Mesodermal cell (in vitro differentiated cells): Measurements from ENCODE around the gene IQCK.

Experiments used
- H3K27ac ChIP-seq: 2 replicates; pipeline ENCODE4 v1.7.0; 2013; ENCODE audit warnings: mild to moderate bottlenecking, low read depth, low read length, moderate library complexity; ENCODE audit not compliant: severe bottlenecking
- H3K36me3 ChIP-seq: 2 replicates; pipeline ENCODE4 v1.7.1; 2013; ENCODE audit warnings: mild to moderate bottlenecking, low read length, moderate library complexity; ENCODE audit not compliant: control insufficient read depth, insufficient read depth
- H3K4me1 ChIP-seq: one replicate; pipeline ENCODE4 v1.7.1; 2013; ENCODE audit warnings: mild to moderate bottlenecking, low read length; ENCODE audit not compliant: insufficient read depth, control insufficient read depth, poor library complexity, severe bottlenecking
- H3K4me3 ChIP-seq: 2 replicates; pipeline ENCODE4 v1.7.0; 2013; ENCODE audit warnings: low read length, control low read depth, mild to moderate bottlenecking; ENCODE audit not compliant: insufficient read depth, poor library complexity, severe bottlenecking; ENCODE audit errors: extremely low read depth
- H3K9me3 ChIP-seq: 2 replicates; pipeline ENCODE4 v1.7.1; 2013; ENCODE audit warnings: mild to moderate bottlenecking, low read length, moderate library complexity; ENCODE audit not compliant: control insufficient read depth
- WGBS, 2 experiments: methylation state at CpG; one replicate each; pipeline ENCODE4 v1.1.5; 2013; ENCODE audit warnings: missing lambda C conversion rate in 2 of 2; ENCODE audit not compliant: insufficient coverage in 2 of 2; 5-methylcytosine and 5-hydroxymethylcytosine counted together

Gene IQCK

DNA sequence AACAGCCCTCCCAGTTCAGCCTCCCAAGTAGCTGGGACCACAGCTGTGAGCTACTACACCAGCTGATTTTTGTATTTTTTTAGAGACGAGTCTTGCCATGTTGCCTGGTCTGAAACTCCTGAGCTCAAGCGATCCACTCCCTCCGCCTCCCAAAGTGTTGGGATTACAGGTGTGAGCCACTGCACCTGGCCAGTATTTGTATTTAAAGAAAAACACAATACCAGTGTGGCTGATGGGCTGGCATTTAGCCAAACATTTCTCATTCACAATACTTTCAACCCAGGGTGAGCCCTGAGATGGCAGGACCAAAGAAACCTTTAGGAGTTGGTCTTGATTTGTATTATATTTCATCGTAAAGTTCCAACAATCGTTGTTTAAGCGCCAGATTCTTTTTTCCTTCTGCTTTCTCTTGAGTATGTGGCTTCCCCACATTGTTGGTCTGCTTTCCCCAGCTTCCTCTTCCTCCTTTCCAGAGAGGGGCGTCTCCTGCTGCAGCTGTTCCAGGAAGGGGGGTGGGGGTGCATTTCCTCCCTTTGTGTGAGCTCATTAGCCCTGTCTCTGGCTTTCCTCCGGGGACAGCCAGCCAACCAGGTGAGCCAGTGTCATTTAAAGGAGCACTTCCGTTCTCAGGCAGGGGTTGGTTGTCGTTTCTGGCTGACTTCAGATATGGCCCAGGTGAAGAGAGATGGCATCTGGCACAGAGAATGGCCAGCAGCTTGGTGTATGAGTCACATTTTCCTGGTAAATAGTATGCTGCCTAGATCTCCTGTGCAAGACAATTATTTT lies 86.7 kb downstream of the IQCK start:
- Histone ChIP-seq H3K36me3 (no peaks in the 10 kb centered on the region), H3K27ac (no peak overlapping the region), H3K4me3 (no peak overlapping the region), H3K4me1 (no peaks in the 10 kb centered on the region), H3K9me3 (peaks cover 10% of the 10 kb centered on the region)
- WGBS, 2 experiments = 68 to 84% methylated on average over 4 to 7 of the region's 10 CpGs

DNA sequence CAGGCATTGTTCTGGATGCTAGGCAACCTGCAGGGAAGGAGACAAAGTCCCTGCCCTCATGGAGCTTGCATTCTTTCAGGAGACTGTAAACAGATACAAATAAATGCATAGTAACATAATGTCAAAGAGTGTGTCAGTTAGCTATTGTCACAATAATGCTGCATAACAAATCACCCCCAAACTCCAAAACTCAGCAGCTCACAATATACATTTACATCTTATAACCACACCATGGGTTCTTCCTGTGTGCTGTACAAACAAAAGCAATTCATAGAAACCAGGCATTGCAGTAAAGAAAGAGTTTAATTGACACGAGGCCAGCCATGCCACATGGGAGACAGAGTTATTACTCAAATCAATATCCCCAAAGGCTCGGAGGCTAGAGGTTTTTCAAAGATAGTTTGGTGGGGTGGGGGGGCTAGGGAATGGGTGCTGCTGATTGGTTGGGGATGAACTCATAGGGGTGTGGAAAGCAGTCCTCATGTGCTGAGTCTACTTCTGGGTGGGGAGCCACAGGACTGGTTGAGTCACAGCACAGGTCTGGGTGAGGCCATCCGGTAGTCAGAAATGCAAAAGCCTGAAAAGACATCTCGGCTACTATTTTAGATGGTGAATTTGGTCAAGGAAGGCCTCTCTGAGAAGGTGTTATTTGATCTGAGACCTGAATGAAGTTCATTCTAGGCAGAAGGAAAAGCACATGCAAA lies 87.5 kb downstream of the IQCK start:
- Histone ChIP-seq H3K9me3 (peaks cover 10% of the 10 kb centered on the region), H3K4me3 (no peak overlapping the region), H3K4me1 (no peaks in the 10 kb centered on the region), H3K36me3 (no peaks in the 10 kb centered on the region), H3K27ac (no peak overlapping the region)
- WGBS, 2 experiments = 90 to 93% methylated on average over 3 of the region's 4 CpGs

DNA sequence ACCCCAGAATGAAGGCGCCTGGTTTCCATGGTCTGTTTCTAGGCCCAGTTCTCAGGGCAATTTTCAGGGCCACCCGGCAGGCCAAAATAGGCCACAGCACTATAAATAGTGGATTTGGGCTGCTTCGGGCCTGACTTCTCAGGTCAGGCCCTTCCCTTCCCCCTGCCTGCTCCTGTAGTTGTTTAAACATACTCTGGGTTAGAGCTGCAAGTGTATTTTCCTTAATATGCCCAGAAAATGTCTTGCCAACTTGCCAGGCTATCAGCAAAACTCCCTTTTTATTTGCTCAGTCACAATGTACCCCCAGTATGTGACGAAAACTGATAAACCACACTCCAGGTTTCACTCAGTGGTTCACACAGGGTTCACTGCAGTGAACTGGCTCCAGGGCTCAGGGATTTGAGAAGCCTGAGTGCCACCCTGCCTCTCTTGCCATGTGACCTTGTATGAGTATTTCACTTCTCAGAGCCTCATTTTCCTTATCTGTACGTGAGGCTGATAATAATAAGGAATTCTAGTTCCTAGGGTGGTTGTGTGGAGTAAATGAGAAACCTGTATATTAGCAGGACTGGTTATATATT lies 90.1 kb downstream of the IQCK start:
- peaks cover 15% of the 10 kb centered on the region for H3K9me3 ChIP-seq
- no peaks in the 10 kb centered on the region for H3K36me3 ChIP-seq
- 79 to 90% methylated on average over 2 to 4 of the region's 5 CpGs for WGBS, 2 experiments
- no peak overlapping the region for H3K4me3 ChIP-seq
- peak overlapping the region; percentile 46 for H3K27ac ChIP-seq
- peaks cover 2% of the 10 kb centered on the region for H3K4me1 ChIP-seq

DNA sequence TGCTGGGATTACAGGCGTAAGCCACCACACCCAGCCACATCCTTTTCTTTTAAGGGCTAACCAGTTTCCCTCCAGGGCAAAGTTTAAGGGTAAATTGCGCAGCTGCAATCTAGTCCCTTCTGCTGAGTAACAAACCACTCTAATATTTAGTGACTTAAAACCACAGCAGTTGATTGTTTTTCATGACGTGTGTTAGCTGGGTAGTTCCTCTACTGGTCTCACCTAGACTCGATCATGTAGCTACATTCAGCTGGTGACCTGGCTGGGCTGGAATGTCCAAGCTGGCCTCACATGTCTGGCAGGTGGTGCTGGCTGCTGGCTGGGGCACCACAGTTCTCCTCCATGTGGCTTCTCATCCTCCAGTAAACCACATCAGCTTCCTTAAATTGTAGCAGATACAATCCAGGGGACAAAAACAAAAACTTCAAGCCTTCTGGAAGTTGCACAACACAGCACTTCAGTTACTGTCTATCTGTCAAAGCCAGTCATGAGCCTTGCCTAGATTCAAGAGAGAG lies 91.1 kb downstream of the IQCK start:
- Histone ChIP-seq H3K4me3 (no peak overlapping the region), H3K4me1 (peaks cover 2% of the 10 kb centered on the region), H3K9me3 (peaks cover 19% of the 10 kb centered on the region), H3K27ac (no peak overlapping the region), H3K36me3 (no peaks in the 10 kb centered on the region)
- WGBS, 2 experiments = 93 to 94% methylated on average over 3 to 4 of the region's 4 CpGs

DNA sequence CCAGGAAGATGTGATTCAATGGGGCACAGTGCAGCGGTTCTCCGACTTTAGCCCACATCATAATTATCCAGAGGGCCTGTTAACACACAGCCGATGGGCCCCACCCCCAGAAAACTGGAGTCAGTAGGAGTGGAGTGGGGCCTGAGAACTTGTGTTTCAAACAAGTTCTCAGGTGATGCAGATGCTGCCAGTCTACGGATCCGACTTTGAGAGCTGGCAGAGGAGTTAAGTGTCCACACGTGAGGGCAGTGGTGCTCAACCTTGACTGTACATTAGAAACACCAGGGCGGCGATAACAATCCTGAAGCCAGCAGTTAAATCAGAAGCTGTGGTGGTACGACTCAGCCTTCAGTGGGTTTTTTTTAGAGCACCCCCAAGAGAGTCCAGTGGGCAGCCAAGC lies 91.6 kb downstream of the IQCK start:
- 95 to 96% methylated on average over 6 to 8 of the region's 9 CpGs for WGBS, 2 experiments
- no peak overlapping the region for H3K27ac ChIP-seq

DNA sequence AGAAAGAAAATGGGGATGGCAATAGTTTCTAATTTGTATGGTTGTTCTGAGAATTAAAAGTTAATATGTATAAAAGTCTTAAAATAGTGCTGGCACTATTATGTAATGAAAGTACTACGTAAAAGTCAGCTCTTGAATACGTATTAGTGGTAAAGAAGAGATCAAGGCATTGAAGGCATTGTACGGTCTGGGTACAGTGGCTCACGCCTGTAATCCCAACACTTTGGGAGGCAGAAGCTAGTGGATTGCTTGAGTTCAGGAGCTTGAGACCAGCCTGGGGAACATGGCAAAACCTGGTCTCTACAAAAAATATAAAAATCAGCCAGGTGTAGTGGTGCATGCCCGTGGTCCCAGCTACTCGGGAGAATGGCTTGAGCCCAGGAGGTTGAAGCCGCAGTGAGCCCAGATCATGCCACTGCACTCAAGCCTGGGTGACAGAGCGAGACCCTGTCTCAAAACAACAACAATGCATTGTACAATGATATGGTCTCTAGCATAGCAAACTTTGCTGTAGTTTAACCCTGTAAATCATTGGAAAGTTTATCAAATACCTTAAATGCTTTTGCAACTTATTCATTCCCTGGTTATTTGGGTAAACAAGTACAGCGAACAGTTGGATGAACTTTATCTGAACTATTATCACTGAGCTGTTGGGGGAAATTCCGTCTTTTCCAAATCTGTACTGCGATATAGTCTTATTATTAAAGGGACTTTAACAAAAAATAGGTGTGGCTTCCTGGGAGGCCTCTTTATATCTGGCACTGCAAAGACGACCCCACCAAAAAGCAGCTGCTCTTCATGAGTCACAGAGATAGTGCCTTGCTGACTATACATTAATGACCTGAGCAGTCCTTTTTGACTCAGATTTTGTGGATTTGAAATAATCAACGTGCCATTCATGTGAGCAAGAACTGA lies 93.0 kb downstream of the IQCK start:
- Histone ChIP-seq H3K4me1 (peaks cover 2% of the 10 kb centered on the region), H3K36me3 (no peaks in the 10 kb centered on the region), H3K9me3 (peaks cover 9% of the 10 kb centered on the region), H3K4me3 (no peak overlapping the region), H3K27ac (no peak overlapping the region)
- WGBS, 2 experiments = 91 to 95% methylated on average over 8 to 10 of the region's 13 CpGs

More for the DNA sequence above, 91.6 kb downstream of the IQCK start:
- peaks cover 19% of the 10 kb centered on the region for H3K9me3 ChIP-seq
- no peak overlapping the region for H3K4me3 ChIP-seq
- peaks cover 2% of the 10 kb centered on the region for H3K4me1 ChIP-seq
- no peaks in the 10 kb centered on the region for H3K36me3 ChIP-seq

DNA sequence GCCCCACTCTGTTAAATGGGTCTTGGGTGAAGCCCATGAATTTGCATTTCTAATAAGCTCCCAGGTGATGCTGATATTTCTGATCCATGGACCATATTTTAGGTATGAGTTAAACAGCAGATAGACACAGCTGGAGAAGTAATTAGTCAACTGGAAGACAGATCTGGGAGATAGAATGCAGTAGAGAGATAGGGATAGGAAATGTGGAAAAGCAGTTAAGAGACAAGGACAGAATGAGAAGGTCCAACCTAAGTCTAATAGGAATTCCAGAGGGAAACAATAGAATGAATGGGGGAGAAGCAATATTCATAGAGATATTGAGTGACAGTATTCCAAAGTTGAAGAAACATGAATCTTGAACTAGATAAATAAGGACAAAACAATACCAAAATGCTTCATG lies 94.9 kb downstream of the IQCK start:
- Histone ChIP-seq H3K4me3 (no peak overlapping the region), H3K36me3 (no peaks in the 10 kb centered on the region), H3K4me1 (peaks cover 2% of the 10 kb centered on the region), H3K9me3 (peaks cover 9% of the 10 kb centered on the region), H3K27ac (no peak overlapping the region)

DNA sequence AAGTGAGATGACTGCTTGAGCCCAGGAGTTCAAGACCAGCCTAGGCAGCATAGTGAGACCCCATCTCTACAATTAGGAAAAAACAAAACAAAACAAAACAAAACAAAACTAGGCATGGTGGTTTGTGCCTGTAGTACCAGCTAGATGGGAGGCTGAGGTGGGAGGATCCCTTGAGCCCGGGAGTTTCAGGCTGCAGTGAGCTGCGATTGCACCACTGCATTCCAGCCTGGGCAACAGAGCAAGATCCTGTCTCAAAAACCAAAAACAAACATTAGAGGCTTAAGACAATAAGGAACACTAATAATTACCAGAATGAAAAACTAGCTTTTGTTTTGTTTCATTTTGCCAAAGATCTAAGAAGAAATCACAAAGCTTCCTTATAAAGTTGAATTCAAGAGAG lies 97.3 kb downstream of the IQCK start:
- H3K36me3 ChIP-seq = no peaks in the 10 kb centered on the region
- H3K4me3 ChIP-seq = no peak overlapping the region
- H3K9me3 ChIP-seq = peaks cover 9% of the 10 kb centered on the region
- WGBS, 2 experiments = 60 to 91% methylated on average over 1 to 2 of the region's 2 CpGs
- H3K4me1 ChIP-seq = peaks cover 2% of the 10 kb centered on the region
- no peak overlapping the region for H3K27ac ChIP-seq

DNA sequence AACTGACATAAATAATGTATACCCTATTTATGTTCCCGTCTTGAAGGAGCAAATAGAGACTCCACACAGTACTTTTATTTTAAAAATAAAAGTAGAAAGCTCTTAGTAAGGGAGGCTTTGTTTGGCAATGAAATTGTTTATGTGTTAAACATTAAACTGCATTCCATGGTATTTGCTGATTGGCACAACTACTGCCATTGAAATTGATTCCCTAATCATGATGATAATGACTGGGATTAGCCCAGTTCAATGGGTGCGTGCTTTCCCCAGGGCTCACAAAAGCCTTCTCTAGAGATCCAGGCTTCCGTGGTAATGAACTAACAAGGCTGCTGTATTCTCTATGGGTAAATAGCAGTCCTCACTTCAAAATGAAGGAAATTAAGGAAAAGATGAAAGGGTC lies 99.1 kb downstream of the IQCK start:
- no peak overlapping the region for H3K27ac ChIP-seq
- WGBS, 2 experiments = 60 to 67% methylated on average over 1 of the region's 3 CpGs
- H3K4me1 ChIP-seq = no peaks in the 10 kb centered on the region
- no peak overlapping the region for H3K4me3 ChIP-seq
- peaks cover 9% of the 10 kb centered on the region for H3K9me3 ChIP-seq
- no peaks in the 10 kb centered on the region for H3K36me3 ChIP-seq

DNA sequence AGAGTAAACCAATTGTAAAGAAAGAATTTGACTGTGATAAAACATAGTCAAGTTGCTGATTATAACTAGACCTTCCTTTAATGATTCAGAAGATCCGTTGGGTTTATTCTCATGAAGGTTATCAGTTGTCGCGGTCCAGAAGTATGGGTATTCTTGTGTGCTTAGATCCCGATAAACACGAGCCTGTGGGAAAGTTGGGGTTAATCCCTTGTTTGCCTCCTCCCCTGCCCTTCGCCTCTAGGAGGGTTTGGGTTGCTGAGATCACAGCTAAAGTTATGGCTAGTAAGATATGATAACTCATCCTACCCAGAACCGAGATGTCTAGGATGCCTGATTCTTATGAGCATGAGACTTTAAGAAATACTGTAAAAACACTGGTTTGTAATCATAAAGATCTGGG lies 99.8 kb downstream of the IQCK start:
- no peak overlapping the region for H3K27ac ChIP-seq
- no peaks in the 10 kb centered on the region for H3K36me3 ChIP-seq
- 92 to 94% methylated on average over 3 to 5 of the region's 7 CpGs for WGBS, 2 experiments
- H3K9me3 ChIP-seq = peaks cover 7% of the 10 kb centered on the region
- H3K4me1 ChIP-seq = no peaks in the 10 kb centered on the region
- no peak overlapping the region for H3K4me3 ChIP-seq
